ENCODE data around the gene IL17RD. TPM values are rescaled to one million over a fixed set of nuclear protein-coding genes. Genes with fewer than 3 reads are reported as not detected.

Gene IL17RD
- polyA plus RNA-seq, 2 of the 4 experiments (the other 2 are of a cell fraction), result 0.89 to 1.4 TPM

DNA sequence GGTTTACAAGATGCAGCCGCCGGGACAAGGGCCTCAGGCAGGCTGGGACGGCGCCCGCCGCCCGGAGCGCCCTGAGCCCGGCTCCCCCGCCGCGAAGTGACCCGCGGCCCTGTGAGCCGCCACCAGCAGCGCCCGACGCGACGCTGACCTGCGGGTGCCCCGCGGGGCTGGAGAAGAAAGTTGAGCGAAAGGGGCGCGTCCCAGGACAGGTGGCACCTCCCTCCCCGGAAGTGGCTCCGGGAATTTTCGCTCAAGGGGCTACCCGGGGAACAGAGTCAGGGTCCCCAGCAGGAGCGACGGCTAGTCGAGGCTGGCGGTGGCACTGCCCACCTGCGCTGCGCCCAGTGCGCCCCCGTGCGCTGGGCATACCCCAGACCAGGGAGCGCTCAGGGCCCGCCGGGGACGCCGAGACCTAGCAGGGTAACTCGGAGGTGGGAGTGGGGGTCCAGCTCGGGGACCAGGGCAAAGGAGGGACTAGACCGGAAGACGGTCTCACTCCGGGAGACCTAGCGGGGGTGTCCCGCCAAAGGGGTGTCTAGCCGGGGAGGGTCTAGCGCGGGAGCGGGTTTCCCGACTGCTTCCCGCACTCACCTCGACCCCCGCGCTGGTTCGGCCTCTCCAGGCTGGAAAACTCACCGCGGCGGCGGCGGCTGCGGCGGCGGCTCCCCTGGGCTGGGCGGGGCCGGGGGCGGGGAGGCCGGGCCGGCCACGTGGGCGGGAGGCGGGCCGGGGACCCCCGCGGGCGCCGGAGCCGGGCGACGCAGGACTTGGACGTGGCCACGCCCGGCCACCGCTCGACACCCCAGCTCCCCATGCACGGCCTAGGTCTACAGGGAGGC, 86.3 kb downstream of the IL17RD start (continued):
- TF ChIP-seq KDM1A (IDR thresholded peaks at IDR 0.05; ENCODE audit: low read depth) (no peak), ZNF302 (CRISPR knock-in tag; IDR thresholded peaks at IDR 0.05) (no peak), NFE2L2 (conservative IDR thresholded peaks at IDR 0.05; ENCODE audit: low read length) (no peak), JUN (IDR thresholded peaks at IDR 0.05) (0 out of 5 replicates have a peak, but pooled peaks of 1 of the 2 experiments have one; percentile 40), RARB (CRISPR knock-in tag; IDR thresholded peaks at IDR 0.05) (no peak), CBX2 (IDR thresholded peaks at IDR 0.05; ENCODE audit: borderline replicate concordance, low read depth) (no peak), CEBPB (IDR thresholded peaks at IDR 0.05) (no peak), RCOR1 (IDR thresholded peaks at IDR 0.05; ENCODE audit: low read depth, low read length) (no peak), ESRRA (IDR thresholded peaks at IDR 0.05; ENCODE audit: borderline replicate concordance, low read length) (no peak), FOSL2 (IDR thresholded peaks at IDR 0.05) (no peak), FOSL2 (CRISPR knock-in tag; IDR thresholded peaks at IDR 0.05) (no peak), ZFP36 (IDR thresholded peaks at IDR 0.05; ENCODE audit: borderline replicate concordance, partially characterized antibody) (no peak), FOXS1 (CRISPR knock-in tag; IDR thresholded peaks at IDR 0.05) (no peak), BHLHE40 (IDR thresholded peaks at IDR 0.05; ENCODE audit: low read depth, low read length) (no peak), NR3C1 (IDR thresholded peaks at IDR 0.05) (no peak), CBX8 (IDR thresholded peaks at IDR 0.05) (no peak), MAFK (IDR thresholded peaks at IDR 0.05; ENCODE audit: partially characterized antibody) (no peak)
- TF ChIP-seq, protein P1, sequence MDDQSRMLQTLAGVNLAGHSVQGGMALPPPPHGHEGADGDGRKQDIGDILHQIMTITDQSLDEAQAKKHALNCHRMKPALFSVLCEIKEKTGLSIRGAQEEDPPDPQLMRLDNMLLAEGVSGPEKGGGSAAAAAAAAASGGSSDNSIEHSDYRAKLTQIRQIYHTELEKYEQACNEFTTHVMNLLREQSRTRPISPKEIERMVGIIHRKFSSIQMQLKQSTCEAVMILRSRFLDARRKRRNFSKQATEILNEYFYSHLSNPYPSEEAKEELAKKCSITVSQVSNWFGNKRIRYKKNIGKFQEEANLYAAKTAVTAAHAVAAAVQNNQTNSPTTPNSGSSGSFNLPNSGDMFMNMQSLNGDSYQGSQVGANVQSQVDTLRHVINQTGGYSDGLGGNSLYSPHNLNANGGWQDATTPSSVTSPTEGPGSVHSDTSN (IDR thresholded peaks at IDR 0.05), result no peak
- TF ChIP-seq, protein P2, sequence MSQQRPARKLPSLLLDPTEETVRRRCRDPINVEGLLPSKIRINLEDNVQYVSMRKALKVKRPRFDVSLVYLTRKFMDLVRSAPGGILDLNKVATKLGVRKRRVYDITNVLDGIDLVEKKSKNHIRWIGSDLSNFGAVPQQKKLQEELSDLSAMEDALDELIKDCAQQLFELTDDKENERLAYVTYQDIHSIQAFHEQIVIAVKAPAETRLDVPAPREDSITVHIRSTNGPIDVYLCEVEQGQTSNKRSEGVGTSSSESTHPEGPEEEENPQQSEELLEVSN (IDR thresholded peaks at IDR 0.05; ENCODE audit: borderline replicate concordance, low read depth), result peak; percentile 23; the same call in 1 of the 2 replicates

DNA sequence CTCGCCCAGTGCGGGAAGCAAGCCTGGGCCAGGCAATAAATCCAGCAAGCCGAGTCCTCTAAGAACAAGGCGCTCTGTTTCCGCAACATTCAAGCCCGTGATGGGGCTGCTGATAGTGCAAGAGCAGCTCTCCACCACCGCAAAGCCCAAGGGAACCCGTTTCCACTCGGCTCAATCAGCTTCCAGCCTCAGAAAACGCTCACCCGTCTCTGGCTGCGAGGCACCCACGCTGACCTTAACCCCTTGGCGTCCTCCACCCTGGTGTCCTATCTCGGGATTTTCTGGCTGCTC, 86.9 kb downstream of the IL17RD start:
- TF ChIP-seq, protein P3, sequence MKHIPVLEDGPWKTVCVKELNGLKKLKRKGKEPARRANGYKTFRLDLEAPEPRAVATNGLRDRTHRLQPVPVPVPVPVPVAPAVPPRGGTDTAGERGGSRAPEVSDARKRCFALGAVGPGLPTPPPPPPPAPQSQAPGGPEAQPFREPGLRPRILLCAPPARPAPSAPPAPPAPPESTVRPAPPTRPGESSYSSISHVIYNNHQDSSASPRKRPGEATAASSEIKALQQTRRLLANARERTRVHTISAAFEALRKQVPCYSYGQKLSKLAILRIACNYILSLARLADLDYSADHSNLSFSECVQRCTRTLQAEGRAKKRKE (CRISPR knock-in tag; IDR thresholded peaks at IDR 0.05; ENCODE audit: low read depth), result no peak
- TF ChIP-seq, protein P4, sequence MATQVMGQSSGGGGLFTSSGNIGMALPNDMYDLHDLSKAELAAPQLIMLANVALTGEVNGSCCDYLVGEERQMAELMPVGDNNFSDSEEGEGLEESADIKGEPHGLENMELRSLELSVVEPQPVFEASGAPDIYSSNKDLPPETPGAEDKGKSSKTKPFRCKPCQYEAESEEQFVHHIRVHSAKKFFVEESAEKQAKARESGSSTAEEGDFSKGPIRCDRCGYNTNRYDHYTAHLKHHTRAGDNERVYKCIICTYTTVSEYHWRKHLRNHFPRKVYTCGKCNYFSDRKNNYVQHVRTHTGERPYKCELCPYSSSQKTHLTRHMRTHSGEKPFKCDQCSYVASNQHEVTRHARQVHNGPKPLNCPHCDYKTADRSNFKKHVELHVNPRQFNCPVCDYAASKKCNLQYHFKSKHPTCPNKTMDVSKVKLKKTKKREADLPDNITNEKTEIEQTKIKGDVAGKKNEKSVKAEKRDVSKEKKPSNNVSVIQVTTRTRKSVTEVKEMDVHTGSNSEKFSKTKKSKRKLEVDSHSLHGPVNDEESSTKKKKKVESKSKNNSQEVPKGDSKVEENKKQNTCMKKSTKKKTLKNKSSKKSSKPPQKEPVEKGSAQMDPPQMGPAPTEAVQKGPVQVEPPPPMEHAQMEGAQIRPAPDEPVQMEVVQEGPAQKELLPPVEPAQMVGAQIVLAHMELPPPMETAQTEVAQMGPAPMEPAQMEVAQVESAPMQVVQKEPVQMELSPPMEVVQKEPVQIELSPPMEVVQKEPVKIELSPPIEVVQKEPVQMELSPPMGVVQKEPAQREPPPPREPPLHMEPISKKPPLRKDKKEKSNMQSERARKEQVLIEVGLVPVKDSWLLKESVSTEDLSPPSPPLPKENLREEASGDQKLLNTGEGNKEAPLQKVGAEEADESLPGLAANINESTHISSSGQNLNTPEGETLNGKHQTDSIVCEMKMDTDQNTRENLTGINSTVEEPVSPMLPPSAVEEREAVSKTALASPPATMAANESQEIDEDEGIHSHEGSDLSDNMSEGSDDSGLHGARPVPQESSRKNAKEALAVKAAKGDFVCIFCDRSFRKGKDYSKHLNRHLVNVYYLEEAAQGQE (IDR thresholded peaks at IDR 0.05), result no peak
- TF ChIP-seq HDAC2 (IDR thresholded peaks at IDR 0.05) (no peak), NPAS2 (CRISPR knock-in tag; IDR thresholded peaks at IDR 0.05; ENCODE audit: borderline replicate concordance) (no peak), RAD21 (conservative IDR thresholded peaks at IDR 0.05 in 1 of 2, IDR thresholded peaks at IDR 0.05 in 1 of 2) (no peak), ESRRA (IDR thresholded peaks at IDR 0.05; ENCODE audit: borderline replicate concordance, low read length) (no peak), EHF (CRISPR knock-in tag; IDR thresholded peaks at IDR 0.05) (no peak), GATA3 (IDR thresholded peaks at IDR 0.05; ENCODE audit: borderline replicate concordance) (no peak), HOXB13 (CRISPR knock-in tag; IDR thresholded peaks at IDR 0.05; ENCODE audit: low read depth) (no peak), CEBPB (IDR thresholded peaks at IDR 0.05) (no peak), JUN (IDR thresholded peaks at IDR 0.05) (no peak), KDM5A (IDR thresholded peaks at IDR 0.05) (no peak)
- 83% methylated on average over 2 of the region's 15 CpGs for WGBS (ENCODE audit: missing lambda C conversion rate)
- Histone ChIP-seq H3K4me1 (peaks cover 20% of the 10 kb centered on the region; the same call in 1 of the 3 replicates), H3K27ac (peak overlapping the region; percentile 94 to 99), H3K9me3 (no peaks in the 10 kb centered on the region), H3K4me3 (peak overlapping the region; percentile 99), H3K4me2 (peak overlapping the region; percentile 93)
- ATAC-seq, result peak in 1 of 2 experiments; percentile 51; a peak in 2 of 6 replicates
- FAIRE-seq, result no peak
- DNase-seq (ENCODE audit: low read depth in 1 of 2, low spot score in 1 of 2), result peak in 1 of 2 experiments; percentile 44
- POLR2A ChIA-PET, result interaction anchor here (1.6 kb wide), 1 partner anchor 18 kb away, joined by 8 read pairs; the partner anchor contains the start of gene SPATA12
- CTCF ChIA-PET, result interaction anchor here (0.9 to 1.9 kb wide), 10 partner anchors 11 to 88 kb away, joined by 3 to 18 read pairs (median 4); partner anchors contain the start of gene SPATA12
